ENCODE measurements around the gene ZNF580. TPM values are rescaled to one million over a fixed set of nuclear protein-coding genes. Genes with fewer than 3 reads are reported as not detected.

ZNF580 gene
- total and polyA plus RNA-seq, 2 of the 8 experiments (the other 6 are each of a cell fraction or from before 2014, with no cell fraction given), result 12.0 to 24.6 TPM

DNA sequence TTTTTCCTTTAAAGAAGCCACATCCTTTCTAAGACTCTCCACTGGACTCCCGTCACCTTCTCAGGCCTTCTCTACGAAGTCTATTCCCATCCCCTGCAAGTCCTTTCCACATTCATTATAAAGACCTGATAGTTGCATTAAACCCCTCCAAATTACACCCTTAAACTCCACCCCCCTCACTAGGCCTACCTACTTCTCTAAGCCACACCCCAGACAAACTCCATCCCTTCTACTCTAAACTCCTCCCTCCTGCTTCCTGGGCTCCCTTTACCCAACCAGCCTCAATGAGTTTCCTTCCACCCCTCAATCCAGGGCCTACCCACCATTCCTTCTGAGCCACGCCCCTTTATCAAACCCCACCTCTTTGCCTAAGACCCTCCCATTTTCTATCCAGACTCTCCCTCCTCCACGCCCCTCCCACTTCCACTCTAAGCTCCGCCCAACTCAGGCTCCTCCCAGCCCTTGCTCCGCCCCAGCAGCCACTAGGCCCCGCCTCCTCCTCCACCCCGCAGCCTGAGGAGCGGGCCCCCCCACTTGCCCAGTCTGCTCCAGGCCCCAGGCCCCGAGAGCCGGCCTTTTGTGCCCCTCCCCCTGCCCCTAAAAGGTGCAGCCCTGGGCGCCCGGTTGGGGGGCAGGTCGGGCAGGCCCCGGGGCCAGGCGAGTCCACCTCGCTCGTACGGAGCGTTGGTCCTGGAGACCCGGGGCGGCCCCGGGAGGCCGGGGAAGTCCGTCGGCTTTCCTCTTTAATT lies 41.9 kb upstream of the ZNF580 start (continued):
- TF ChIP-seq CHD2 (IDR thresholded peaks at IDR 0.05; ENCODE audit: low read length) (no peak), CEBPB (IDR thresholded peaks at IDR 0.05; ENCODE audit: low read depth, low read length) (no peak), RFX5 (IDR thresholded peaks at IDR 0.05; ENCODE audit: borderline replicate concordance, low read depth, low read length) (no peak), HDAC2 (IDR thresholded peaks at IDR 0.05; ENCODE audit: borderline replicate concordance in 1 of 2, low read depth in 2 of 2, low read length in 2 of 2) (no peak)
- TF ChIP-seq, protein P1, sequence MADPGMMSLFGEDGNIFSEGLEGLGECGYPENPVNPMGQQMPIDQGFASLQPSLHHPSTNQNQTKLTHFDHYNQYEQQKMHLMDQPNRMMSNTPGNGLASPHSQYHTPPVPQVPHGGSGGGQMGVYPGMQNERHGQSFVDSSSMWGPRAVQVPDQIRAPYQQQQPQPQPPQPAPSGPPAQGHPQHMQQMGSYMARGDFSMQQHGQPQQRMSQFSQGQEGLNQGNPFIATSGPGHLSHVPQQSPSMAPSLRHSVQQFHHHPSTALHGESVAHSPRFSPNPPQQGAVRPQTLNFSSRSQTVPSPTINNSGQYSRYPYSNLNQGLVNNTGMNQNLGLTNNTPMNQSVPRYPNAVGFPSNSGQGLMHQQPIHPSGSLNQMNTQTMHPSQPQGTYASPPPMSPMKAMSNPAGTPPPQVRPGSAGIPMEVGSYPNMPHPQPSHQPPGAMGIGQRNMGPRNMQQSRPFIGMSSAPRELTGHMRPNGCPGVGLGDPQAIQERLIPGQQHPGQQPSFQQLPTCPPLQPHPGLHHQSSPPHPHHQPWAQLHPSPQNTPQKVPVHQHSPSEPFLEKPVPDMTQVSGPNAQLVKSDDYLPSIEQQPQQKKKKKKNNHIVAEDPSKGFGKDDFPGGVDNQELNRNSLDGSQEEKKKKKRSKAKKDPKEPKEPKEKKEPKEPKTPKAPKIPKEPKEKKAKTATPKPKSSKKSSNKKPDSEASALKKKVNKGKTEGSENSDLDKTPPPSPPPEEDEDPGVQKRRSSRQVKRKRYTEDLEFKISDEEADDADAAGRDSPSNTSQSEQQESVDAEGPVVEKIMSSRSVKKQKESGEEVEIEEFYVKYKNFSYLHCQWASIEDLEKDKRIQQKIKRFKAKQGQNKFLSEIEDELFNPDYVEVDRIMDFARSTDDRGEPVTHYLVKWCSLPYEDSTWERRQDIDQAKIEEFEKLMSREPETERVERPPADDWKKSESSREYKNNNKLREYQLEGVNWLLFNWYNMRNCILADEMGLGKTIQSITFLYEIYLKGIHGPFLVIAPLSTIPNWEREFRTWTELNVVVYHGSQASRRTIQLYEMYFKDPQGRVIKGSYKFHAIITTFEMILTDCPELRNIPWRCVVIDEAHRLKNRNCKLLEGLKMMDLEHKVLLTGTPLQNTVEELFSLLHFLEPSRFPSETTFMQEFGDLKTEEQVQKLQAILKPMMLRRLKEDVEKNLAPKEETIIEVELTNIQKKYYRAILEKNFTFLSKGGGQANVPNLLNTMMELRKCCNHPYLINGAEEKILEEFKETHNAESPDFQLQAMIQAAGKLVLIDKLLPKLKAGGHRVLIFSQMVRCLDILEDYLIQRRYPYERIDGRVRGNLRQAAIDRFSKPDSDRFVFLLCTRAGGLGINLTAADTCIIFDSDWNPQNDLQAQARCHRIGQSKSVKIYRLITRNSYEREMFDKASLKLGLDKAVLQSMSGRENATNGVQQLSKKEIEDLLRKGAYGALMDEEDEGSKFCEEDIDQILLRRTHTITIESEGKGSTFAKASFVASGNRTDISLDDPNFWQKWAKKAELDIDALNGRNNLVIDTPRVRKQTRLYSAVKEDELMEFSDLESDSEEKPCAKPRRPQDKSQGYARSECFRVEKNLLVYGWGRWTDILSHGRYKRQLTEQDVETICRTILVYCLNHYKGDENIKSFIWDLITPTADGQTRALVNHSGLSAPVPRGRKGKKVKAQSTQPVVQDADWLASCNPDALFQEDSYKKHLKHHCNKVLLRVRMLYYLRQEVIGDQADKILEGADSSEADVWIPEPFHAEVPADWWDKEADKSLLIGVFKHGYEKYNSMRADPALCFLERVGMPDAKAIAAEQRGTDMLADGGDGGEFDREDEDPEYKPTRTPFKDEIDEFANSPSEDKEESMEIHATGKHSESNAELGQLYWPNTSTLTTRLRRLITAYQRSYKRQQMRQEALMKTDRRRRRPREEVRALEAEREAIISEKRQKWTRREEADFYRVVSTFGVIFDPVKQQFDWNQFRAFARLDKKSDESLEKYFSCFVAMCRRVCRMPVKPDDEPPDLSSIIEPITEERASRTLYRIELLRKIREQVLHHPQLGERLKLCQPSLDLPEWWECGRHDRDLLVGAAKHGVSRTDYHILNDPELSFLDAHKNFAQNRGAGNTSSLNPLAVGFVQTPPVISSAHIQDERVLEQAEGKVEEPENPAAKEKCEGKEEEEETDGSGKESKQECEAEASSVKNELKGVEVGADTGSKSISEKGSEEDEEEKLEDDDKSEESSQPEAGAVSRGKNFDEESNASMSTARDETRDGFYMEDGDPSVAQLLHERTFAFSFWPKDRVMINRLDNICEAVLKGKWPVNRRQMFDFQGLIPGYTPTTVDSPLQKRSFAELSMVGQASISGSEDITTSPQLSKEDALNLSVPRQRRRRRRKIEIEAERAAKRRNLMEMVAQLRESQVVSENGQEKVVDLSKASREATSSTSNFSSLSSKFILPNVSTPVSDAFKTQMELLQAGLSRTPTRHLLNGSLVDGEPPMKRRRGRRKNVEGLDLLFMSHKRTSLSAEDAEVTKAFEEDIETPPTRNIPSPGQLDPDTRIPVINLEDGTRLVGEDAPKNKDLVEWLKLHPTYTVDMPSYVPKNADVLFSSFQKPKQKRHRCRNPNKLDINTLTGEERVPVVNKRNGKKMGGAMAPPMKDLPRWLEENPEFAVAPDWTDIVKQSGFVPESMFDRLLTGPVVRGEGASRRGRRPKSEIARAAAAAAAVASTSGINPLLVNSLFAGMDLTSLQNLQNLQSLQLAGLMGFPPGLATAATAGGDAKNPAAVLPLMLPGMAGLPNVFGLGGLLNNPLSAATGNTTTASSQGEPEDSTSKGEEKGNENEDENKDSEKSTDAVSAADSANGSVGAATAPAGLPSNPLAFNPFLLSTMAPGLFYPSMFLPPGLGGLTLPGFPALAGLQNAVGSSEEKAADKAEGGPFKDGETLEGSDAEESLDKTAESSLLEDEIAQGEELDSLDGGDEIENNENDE (IDR thresholded peaks at IDR 0.05; ENCODE audit: insufficient replicate concordance, low read length), result no peak
- TF ChIP-seq, protein P2, sequence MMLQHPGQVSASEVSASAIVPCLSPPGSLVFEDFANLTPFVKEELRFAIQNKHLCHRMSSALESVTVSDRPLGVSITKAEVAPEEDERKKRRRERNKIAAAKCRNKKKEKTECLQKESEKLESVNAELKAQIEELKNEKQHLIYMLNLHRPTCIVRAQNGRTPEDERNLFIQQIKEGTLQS (IDR thresholded peaks at IDR 0.05; ENCODE audit: insufficient read depth, low read depth, low read length), result no peak

Measured in H1 (cell line).